Psoas muscle (tissue), 8 donors: Measurements from ENCODE around the gene CBFB. TPM values are rescaled to one million over a fixed set of nuclear protein-coding genes. Genes with fewer than 3 reads are reported as not detected.

Experiments used
- ATAC-seq, 4 donors: fragments of 200-7000 bp; cut with Tn5 transposase; one replicate each; pipeline ENCODE4 v1.9.1; 2020; ENCODE audit warnings: moderate library complexity in 3 of 4, mild to moderate bottlenecking in 2 of 4
- DNase-seq, 2 donors: peaks; one replicate each; pipeline ENCODE4 v3.0.0-alpha.2; 2020
- H3K27ac ChIP-seq: fragments of 200-600 bp; one replicate; pipeline ENCODE4 v1.8.0; 2022
- H3K27me3 ChIP-seq, 3 donors: fragments of 200-600 bp in 1 of 3; one replicate each; pipeline versions ENCODE4 v1.6.1 to v1.8.0; 2013 to 2022; ENCODE audit warnings: low read length in 2 of 3, mild to moderate bottlenecking in 2 of 3, moderate library complexity in 1 of 3; ENCODE audit not compliant: insufficient read depth in 3 of 3
- H3K36me3 ChIP-seq, 2 donors: fragments of 200-600 bp in 1 of 2; one replicate each; pipeline versions ENCODE4 v1.6.1 to v1.8.0; 2013 to 2022; ENCODE audit warnings: low read depth in 1 of 2, mild to moderate bottlenecking in 1 of 2, moderate library complexity in 1 of 2; ENCODE audit not compliant: insufficient read depth in 1 of 2
- H3K4me1 ChIP-seq: fragments of 200-600 bp; one replicate; pipeline ENCODE4 v1.8.0; 2022
- H3K4me3 ChIP-seq: fragments of 200-600 bp; one replicate; pipeline ENCODE4 v1.8.0; 2022; ENCODE audit warnings: mild to moderate bottlenecking
- H3K9me3 ChIP-seq: fragments of 200-600 bp; one replicate; pipeline ENCODE4 v1.8.0; 2022
- WGBS, 3 donors: extraction: QIAGEN DNeasy Blood & Tissue Kit; methylation state at CpG; one replicate each; pipeline versions ENCODE4 v1.1.6 to v1.1.7; 2013; 5-methylcytosine and 5-hydroxymethylcytosine counted together
- intact Hi-C, 2 donors: fragments of 100-400 bp; cut with DNase I; formaldehyde crosslinking; loops; one replicate each; pipeline versions ENCODE4 v1.11.0 to v1.14.2; 2022
- polyA plus RNA-seq, 3 donors: library from polyadenylated mRNA; stranded (reverse); fragments of 200-250 nt; gene quantifications; one replicate each; pipeline ENCODE4 v1.2.3, GENCODE V29; 2013
- total RNA-seq, 4 donors: library from RNA; stranded (reverse); fragmentation: NEBNext Ultra II Directional in 2 of 4; extraction: Animal tissue kit (Norgen Biotek cat#: 25700) in 2 of 4; gene quantifications; one replicate each; pipeline versions ENCODE4 v1.2.1 to v1.2.4, GENCODE V29; 2021 to 2023
- TF ChIP-seq, protein P1 (sequence below): fragments of 200-600 bp; IDR thresholded peaks from one replicate; pipeline ENCODE4 v1.8.0; 2022; ENCODE audit warnings: antibody characterized with exemption
- donor health status: healthy with polysubstance abuse.
- donor health status: DM: no; HTN: no; CAD: no; lungs with moderate emphysema.
- donor health status: Bipolar disorder and iron deficiency.
- donor health status: healthy.
- donor health status: DM: yes; HTN: yes; CAD: no.
- donor health status: DM: no; HTN: no; CAD: no.
- donor health status: DM: no; HTN: no; CAD: no.
- donor health status: DM: yes; HTN: yes; CAD: no.

CBFB gene
- total and polyA plus RNA-seq, 7 donors, result 24.3 to 66.1 (median 51.4) TPM

DNA sequence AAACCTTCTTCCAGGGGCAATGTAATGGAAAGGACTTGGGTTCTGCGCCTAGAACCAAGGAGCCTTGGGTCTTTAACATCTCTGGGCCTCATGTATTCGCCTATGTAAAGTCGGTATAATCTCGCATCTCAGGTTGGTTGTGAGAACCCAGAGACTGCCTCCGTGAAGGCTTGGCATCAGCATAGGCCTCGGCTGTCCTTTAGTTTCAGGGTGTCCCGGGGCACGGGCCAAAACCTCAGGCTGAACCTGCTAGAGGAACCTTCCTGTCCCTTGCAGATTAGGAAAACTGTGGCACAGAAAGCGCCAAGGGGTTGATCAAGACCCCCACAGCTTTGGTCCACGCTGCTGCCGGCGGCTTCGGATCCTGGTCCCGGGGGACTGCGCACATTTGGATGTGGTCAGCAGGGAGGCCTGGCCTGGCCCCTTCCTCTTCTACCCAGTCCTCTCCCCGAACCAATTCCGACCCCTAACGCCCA is 80.0 kb downstream of the CBFB start:
- ATAC-seq (peak in 1 of 4 donors; percentile 0), DNase-seq (no peak)
- peak overlapping the region; percentile 81 for H3K27ac ChIP-seq
- TF ChIP-seq, protein P1, sequence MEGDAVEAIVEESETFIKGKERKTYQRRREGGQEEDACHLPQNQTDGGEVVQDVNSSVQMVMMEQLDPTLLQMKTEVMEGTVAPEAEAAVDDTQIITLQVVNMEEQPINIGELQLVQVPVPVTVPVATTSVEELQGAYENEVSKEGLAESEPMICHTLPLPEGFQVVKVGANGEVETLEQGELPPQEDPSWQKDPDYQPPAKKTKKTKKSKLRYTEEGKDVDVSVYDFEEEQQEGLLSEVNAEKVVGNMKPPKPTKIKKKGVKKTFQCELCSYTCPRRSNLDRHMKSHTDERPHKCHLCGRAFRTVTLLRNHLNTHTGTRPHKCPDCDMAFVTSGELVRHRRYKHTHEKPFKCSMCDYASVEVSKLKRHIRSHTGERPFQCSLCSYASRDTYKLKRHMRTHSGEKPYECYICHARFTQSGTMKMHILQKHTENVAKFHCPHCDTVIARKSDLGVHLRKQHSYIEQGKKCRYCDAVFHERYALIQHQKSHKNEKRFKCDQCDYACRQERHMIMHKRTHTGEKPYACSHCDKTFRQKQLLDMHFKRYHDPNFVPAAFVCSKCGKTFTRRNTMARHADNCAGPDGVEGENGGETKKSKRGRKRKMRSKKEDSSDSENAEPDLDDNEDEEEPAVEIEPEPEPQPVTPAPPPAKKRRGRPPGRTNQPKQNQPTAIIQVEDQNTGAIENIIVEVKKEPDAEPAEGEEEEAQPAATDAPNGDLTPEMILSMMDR, result no peak
- intact Hi-C loops, result loop anchor here in 1 of 2 donors (10.0 kb wide), 1 partner anchor 94 kb away; no protein-coding TSS in a partner anchor
- peak overlapping the region; percentile 99 for H3K4me3 ChIP-seq
- peaks cover 25% of the 10 kb centered on the region for H3K4me1 ChIP-seq
- H3K36me3 ChIP-seq, result peaks cover 0 to 9% of the 10 kb centered on the region in 2 donors
- WGBS, 3 donors, result 53 to 56% (median 53%) methylated on average over 17 to 18 of the region's 18 CpGs
- no peaks in the 10 kb centered on the region for H3K27me3 ChIP-seq
- H3K9me3 ChIP-seq, result no peaks in the 10 kb centered on the region

DNA sequence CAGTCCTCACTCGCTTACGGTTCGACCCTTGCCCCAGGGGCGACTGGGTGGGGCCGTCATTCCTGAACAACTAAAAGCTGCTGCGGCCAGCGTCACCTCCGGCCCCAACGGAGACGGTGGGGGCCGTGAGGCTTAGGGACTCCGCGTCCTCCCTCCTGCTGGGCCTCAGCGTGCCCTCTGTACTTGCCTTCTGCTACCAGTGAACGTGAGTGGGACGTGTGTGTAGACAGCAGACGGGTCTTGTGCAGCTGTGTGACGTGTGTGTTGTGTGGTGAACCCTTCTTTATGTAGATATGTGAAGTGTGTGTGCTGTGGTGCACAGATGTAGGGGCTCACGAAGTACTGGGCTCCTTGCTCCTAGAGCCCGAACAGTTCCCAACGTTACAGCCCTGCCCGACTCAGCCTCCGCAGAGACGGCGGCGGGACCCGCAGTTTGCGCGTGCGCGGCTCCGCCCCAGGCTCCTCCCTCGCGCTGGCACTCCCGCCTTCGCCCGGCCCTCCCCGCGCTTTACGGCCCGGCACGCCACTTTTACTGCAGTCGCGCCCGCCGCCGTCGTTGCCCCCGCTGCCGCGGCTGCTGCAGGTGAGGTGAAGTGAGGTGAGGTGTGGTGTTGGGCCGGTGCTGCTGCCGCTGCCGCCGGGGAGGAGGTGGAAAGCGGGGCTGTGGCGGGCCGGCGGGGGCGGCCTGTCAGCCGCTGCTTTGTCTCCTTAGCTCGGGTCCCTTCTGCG is 80.6 kb downstream of the CBFB start, which contains the start of gene PHAF1:
PHAF1 (plus strand) TSS at position 535 of the 729 bp plus-strand sequence. CDS start 235 bp downstream, outside the sequence.
- DNase-seq (peak; percentile 93 to 96), ATAC-seq (peak; percentile 97)
- TF ChIP-seq, protein P1, result no peak
- Histone ChIP-seq H3K36me3 (peaks cover 0 to 9% of the 10 kb centered on the region in 2 donors), H3K27ac (peak within 1 kb of the TSS; percentile 81), H3K4me1 (peaks cover 25% of the 10 kb centered on the region), H3K27me3 (no peaks in the 10 kb centered on the region), H3K9me3 (no peaks in the 10 kb centered on the region), H3K4me3 (peak within 1 kb of the TSS; percentile 99)
- intact Hi-C loops, result loop anchor here in 1 of 2 donors (10.0 kb wide), 1 partner anchor 95 kb away; no protein-coding TSS in a partner anchor
- 1 to 3% (median 2%) methylated on average over 41 to 63 of the region's 63 CpGs for WGBS, 3 donors

DNA sequence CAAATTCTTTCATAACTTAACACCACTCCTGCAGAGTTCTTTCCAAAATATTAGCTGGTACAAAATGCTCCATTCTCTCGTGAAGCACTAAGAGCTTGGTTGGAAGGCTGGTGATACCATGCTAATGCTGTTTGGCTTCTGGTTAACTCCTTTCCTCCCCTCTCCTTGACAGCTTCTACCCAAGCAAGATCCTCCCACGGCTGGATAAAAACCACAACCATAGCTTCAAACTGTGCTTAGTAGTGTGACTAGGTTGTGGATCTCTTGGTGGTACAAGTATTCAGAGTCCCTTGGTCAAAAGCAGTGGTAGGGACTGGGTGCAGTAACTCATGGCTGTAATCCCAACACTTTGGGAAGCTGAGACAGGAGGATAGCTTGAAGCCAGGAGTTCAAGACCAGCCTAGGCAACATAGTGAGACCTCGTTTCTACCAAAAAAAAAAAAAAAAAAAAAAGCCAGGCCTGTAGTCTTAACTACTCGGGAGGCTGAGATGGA is 83.0 kb downstream of the CBFB start:
- no peak for ATAC-seq
- WGBS, 3 donors, result 67 to 83% (median 71%) methylated on average over 4 of the region's 4 CpGs
- Histone ChIP-seq H3K27ac (no peak overlapping the region), H3K4me1 (peaks cover 36% of the 10 kb centered on the region), H3K4me3 (no peak overlapping the region), H3K36me3 (peaks cover 0 to 13% of the 10 kb centered on the region in 2 donors), H3K27me3 (no peaks in the 10 kb centered on the region), H3K9me3 (no peaks in the 10 kb centered on the region)
- intact Hi-C loops, result no loop called here
- DNase-seq, result no peak
- TF ChIP-seq, protein P1, result no peak

DNA sequence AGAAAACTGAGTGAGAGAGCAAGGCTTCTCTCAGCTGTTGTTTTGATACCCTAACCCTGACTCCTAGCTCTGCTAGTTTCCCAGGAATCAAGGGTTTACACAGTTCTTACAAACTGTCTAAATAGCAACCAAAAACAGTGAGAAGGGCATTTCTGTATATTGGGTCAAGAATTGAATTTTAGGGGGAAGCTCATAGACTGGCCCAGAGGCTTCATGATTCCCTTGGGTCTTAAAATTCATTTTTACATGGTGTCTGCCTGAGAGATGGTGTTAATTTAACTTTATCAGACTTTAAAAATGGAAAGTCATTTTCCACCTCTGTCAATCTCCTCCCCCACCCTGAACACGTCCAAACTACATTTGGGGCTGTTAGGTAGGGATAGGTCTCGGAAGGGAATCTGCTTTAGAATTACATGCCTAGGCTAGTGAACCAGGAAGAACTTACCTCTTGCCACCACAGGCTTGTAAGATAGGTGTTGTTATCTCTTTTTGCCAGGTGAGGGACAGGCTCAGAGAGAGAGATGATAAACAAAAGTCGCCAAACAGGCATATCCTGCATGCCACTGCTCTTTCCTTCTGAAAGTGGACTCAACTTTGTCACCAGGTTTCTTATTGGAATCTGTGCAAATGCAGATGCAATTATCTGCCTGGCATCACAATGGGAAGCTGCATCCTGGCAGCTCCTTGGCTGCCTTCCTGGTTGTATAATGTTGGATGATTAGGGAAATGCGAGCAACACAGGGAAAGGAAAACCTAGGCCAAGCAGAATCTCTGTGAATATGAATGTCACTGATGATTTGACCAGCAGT is 83.8 kb downstream of the CBFB start:
- H3K4me3 ChIP-seq, result no peak overlapping the region
- H3K9me3 ChIP-seq, result no peaks in the 10 kb centered on the region
- TF ChIP-seq, protein P1, result no peak
- peaks cover 0 to 13% of the 10 kb centered on the region in 2 donors for H3K36me3 ChIP-seq
- no peaks in the 10 kb centered on the region for H3K27me3 ChIP-seq
- peak overlapping the region; percentile 30 for H3K27ac ChIP-seq
- 75 to 86% (median 86%) methylated on average over 4 of the region's 4 CpGs for WGBS, 3 donors
- H3K4me1 ChIP-seq, result peaks cover 36% of the 10 kb centered on the region
- DNase-seq (no peak), ATAC-seq (no peak)
- intact Hi-C loops, result no loop called here
